Measurements from ENCODE around the gene UBTD2. TPM values are rescaled to one million over a fixed set of nuclear protein-coding genes. Genes with fewer than 3 reads are reported as not detected.

UBTD2 gene
- polyA plus RNA-seq, 1 donor from 2014 or later = 89.9 TPM

- H2AFZ ChIP-seq (ENCODE audit: low read depth, low read length) = no peak overlapping the region
- no peak overlapping the region for H3K4me3 ChIP-seq (ENCODE audit: low read length)
- H3K4me2 ChIP-seq (ENCODE audit: low read length) = no peak overlapping the region
- no peaks in the 10 kb centered on the region for H3K9me3 ChIP-seq (ENCODE audit: low read length)
- no peaks in the 10 kb centered on the region for H3F3A ChIP-seq (ENCODE audit: insufficient read depth, low read length, poor library complexity, severe bottlenecking)
- H4K20me1 ChIP-seq (ENCODE audit: insufficient read depth) = peaks cover 11% of the 10 kb centered on the region
- H3K9ac ChIP-seq (ENCODE audit: low read length) = no peak overlapping the region
- TF ChIP-seq EZH2 (IDR thresholded peaks at IDR 0.05; ENCODE audit: borderline replicate concordance, insufficient read depth, low read length, poor library complexity, severe bottlenecking) = no peak
- no peak for TF ChIP-seq EP300 (conservative IDR thresholded peaks at IDR 0.05; ENCODE audit: poor library complexity, severe bottlenecking)
- no peak for TF ChIP-seq POLR2AphosphoS5 (IDR thresholded peaks at IDR 0.05)
- no peaks in the 10 kb centered on the region for H3K9me2 ChIP-seq (ENCODE audit: insufficient read depth, low read length)
- H3K36me3 ChIP-seq (ENCODE audit: insufficient read depth, low read length) = no peaks in the 10 kb centered on the region
- H3K79me2 ChIP-seq (replicated peaks; ENCODE audit: insufficient read depth, low read length) = peaks cover 96% of the 10 kb centered on the region
- no peak overlapping the region for H3K27ac ChIP-seq (ENCODE audit: low read length)
- H3K27me3 ChIP-seq (ENCODE audit: insufficient read depth, low read depth, low read length) = no peaks in the 10 kb centered on the region
Measured at GRCh38 chr5:172278356-172278755, 5.2 kb downstream of the UBTD2 start.

DNA sequence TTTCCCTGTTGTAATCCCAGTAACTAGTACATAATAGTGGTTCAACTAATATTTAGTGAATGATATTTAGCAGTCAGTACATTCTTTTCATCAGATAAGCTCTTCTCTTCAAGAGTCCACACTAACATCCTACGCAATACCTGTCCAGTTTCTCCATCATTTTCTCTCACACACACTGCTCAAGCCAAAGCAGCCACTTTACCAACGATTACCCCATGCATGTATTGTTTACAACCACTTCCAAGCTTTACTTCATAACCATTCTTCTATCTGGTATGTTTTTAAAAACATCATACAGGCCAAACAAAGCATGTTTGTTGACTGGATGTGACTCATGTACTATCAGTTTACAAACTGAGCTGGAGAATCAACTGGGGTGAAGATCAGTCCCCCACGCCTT is 7.3 kb downstream of the UBTD2 start:
- Histone ChIP-seq H3K9me2 (ENCODE audit: insufficient read depth, low read length) (no peaks in the 10 kb centered on the region), H3F3A (ENCODE audit: insufficient read depth, low read length, poor library complexity, severe bottlenecking) (no peaks in the 10 kb centered on the region), H3K79me2 (replicated peaks; ENCODE audit: insufficient read depth, low read length) (peaks cover 93% of the 10 kb centered on the region), H3K27ac (ENCODE audit: low read length) (no peak overlapping the region), H3K27me3 (ENCODE audit: insufficient read depth, low read depth, low read length) (no peaks in the 10 kb centered on the region), H3K36me3 (ENCODE audit: insufficient read depth, low read length) (no peaks in the 10 kb centered on the region), H4K20me1 (ENCODE audit: insufficient read depth) (peaks cover 5% of the 10 kb centered on the region), H3K9me3 (ENCODE audit: low read length) (no peaks in the 10 kb centered on the region), H2AFZ (ENCODE audit: low read depth, low read length) (no peak overlapping the region), H3K9ac (ENCODE audit: low read length) (no peak overlapping the region), H3K4me2 (ENCODE audit: low read length) (no peak overlapping the region), H3K4me3 (ENCODE audit: low read length) (no peak overlapping the region)
- no peak for TF ChIP-seq SMC3 (conservative IDR thresholded peaks at IDR 0.05; ENCODE audit: poor library complexity)
- TF ChIP-seq EZH2 (IDR thresholded peaks at IDR 0.05; ENCODE audit: borderline replicate concordance, insufficient read depth, low read length, poor library complexity, severe bottlenecking) = no peak
- TF ChIP-seq RAD21 (conservative IDR thresholded peaks at IDR 0.05) = no peak
- TF ChIP-seq, protein P1, sequence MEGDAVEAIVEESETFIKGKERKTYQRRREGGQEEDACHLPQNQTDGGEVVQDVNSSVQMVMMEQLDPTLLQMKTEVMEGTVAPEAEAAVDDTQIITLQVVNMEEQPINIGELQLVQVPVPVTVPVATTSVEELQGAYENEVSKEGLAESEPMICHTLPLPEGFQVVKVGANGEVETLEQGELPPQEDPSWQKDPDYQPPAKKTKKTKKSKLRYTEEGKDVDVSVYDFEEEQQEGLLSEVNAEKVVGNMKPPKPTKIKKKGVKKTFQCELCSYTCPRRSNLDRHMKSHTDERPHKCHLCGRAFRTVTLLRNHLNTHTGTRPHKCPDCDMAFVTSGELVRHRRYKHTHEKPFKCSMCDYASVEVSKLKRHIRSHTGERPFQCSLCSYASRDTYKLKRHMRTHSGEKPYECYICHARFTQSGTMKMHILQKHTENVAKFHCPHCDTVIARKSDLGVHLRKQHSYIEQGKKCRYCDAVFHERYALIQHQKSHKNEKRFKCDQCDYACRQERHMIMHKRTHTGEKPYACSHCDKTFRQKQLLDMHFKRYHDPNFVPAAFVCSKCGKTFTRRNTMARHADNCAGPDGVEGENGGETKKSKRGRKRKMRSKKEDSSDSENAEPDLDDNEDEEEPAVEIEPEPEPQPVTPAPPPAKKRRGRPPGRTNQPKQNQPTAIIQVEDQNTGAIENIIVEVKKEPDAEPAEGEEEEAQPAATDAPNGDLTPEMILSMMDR (IDR thresholded peaks at IDR 0.05; ENCODE audit: poor library complexity, severe bottlenecking) = no peak
- TF ChIP-seq EP300 (conservative IDR thresholded peaks at IDR 0.05; ENCODE audit: poor library complexity, severe bottlenecking) = no peak
- TF ChIP-seq POLR2AphosphoS5 (IDR thresholded peaks at IDR 0.05) = no peak
- no peak for TF ChIP-seq REST (IDR thresholded peaks at IDR 0.05; ENCODE audit: borderline replicate concordance)
- no peak for TF ChIP-seq MXI1 (conservative IDR thresholded peaks at IDR 0.05; ENCODE audit: poor library complexity, severe bottlenecking)
